ENCODE data around the gene ZNF10. TPM values are rescaled to one million over a fixed set of nuclear protein-coding genes. Genes with fewer than 3 reads are reported as not detected.

Gene ZNF10
- total and polyA plus RNA-seq, 2 of the 8 experiments (the other 6 are each of a cell fraction or from before 2014, with no cell fraction given) = 5.2 to 11.9 TPM

- TF ChIP-seq RFX5 (IDR thresholded peaks at IDR 0.05; ENCODE audit: borderline replicate concordance, low read depth, low read length) (no peak), POU5F1 (IDR thresholded peaks at IDR 0.05; ENCODE audit: low read depth, low read length) (no peak), SIX5 (IDR thresholded peaks at IDR 0.05; ENCODE audit: low read depth, low read length) (peak; percentile 71), CTBP2 (IDR thresholded peaks at IDR 0.05; ENCODE audit: borderline replicate concordance, insufficient read depth, insufficient read length, low read length) (no peak)
Observed at GRCh38 chr12:133130038-133130807, at the start of gene ZNF10, which contains the start of gene ZNF891 (continued).

Data from H1 (cell line).